Kidney epithelial cell (primary cell): ENCODE data around the gene NAPB. TPM values are rescaled to one million over a fixed set of nuclear protein-coding genes. Genes with fewer than 3 reads are reported as not detected.

Experiments used
- DNase-seq: peaks from one replicate; pipeline ENCODE4 v3.0.0-alpha.2; 2010; ENCODE audit warnings: low read depth
- H3K27me3 ChIP-seq: 2 replicates; pipeline ENCODE4 v1.6.0; 2011; ENCODE audit warnings: low read length; ENCODE audit not compliant: control insufficient read depth, insufficient read depth
- H3K36me3 ChIP-seq: 2 replicates; pipeline ENCODE4 v1.5.1; 2011; ENCODE audit warnings: low read length; ENCODE audit not compliant: control insufficient read depth, insufficient read depth
- H3K4me3 ChIP-seq: 2 replicates; pipeline ENCODE4 v1.5.1; 2011; ENCODE audit warnings: low read depth, mild to moderate bottlenecking, control low read depth, low read length
- CTCF ChIP-seq: IDR thresholded peaks from 2 replicates; pipeline ENCODE4 v1.5.1; 2011; ENCODE audit warnings: mild to moderate bottlenecking, moderate library complexity, low read length, control low read depth, inconsistent platforms; ENCODE audit not compliant: insufficient read depth, poor library complexity, severe bottlenecking
- total RNA-seq: library from RNA; depleted of rRNA; stranded (reverse); fragments of >200 nt; gene quantifications from 2 replicates; pipeline ENCODE4 v1.2.3, GENCODE V29; 2015

NAPB gene
- total RNA-seq, 1 donor from 2014 or later = 3.0 TPM

GRCh38 chr20:23419657-23419994 lies 1.7 kb downstream of the NAPB start:
- no peak for TF ChIP-seq CTCF
- Histone ChIP-seq H3K27me3 (no peaks in the 10 kb centered on the region), H3K36me3 (no peaks in the 10 kb centered on the region), H3K4me3 (peak overlapping the region; percentile 94)
- no peak for DNase-seq

- Histone ChIP-seq H3K36me3 (no peaks in the 10 kb centered on the region), H3K27me3 (no peaks in the 10 kb centered on the region), H3K4me3 (no peak overlapping the region)
- no peak for DNase-seq
- TF ChIP-seq CTCF = no peak
These were observed 3.4 kb downstream of the NAPB start for GRCh38 chr20:23417861-23418260.

- Histone ChIP-seq H3K27me3 (no peaks in the 10 kb centered on the region), H3K36me3 (no peaks in the 10 kb centered on the region), H3K4me3 (no peak overlapping the region)
- no peak for DNase-seq
- no peak for TF ChIP-seq CTCF
These were observed 5.2 kb downstream of the NAPB start for GRCh38 chr20:23415959-23416583.

- DNase-seq = no peak
- TF ChIP-seq CTCF = no peak
- Histone ChIP-seq H3K36me3 (no peaks in the 10 kb centered on the region), H3K4me3 (no peak overlapping the region), H3K27me3 (no peaks in the 10 kb centered on the region)
These were observed 5.7 kb downstream of the NAPB start for GRCh38 chr20:23415555-23415954.

GRCh38 chr20:23414526-23415188 lies 6.6 kb downstream of the NAPB start:
- no peak for TF ChIP-seq CTCF
- DNase-seq = no peak
- Histone ChIP-seq H3K36me3 (no peaks in the 10 kb centered on the region), H3K4me3 (no peak overlapping the region), H3K27me3 (no peaks in the 10 kb centered on the region)
